SK-N-SH (cell line): ENCODE results near the gene MMS22L. TPM values are rescaled to one million over a fixed set of nuclear protein-coding genes. Genes with fewer than 3 reads are reported as not detected.

Experiments used
- CTCF ChIA-PET: fragments of 300-600, 350-600 bp; formaldehyde crosslinking; extraction: SDS; loops from one replicate; lab custom pipeline; 2021; lab: Yijun Ruan, JAX
- POLR2A ChIA-PET: fragments of 350-600 bp; sonication (Branson Sonifier 250); formaldehyde crosslinking; extraction: SDS; loops from one replicate; lab custom pipeline; 2020; ENCODE audit warnings: antibody characterized with exemption, inconsistent platforms; lab: Yijun Ruan, JAX
- DNase-seq: peaks from one replicate; pipeline ENCODE4 v3.0.0; 2012
- H2AFZ ChIP-seq: fragments of 200-600 bp; sonication (generic); 2 replicates; pipeline ENCODE4 v1.8.1; 2016; ENCODE audit warnings: antibody characterized with exemption, mild to moderate bottlenecking, low read depth
- H3F3A ChIP-seq: fragments of 200-600 bp; sonication (generic); replicated peaks from 2 replicates; pipeline ENCODE3; 2016; ENCODE audit warnings: antibody characterized with exemption, mild to moderate bottlenecking; ENCODE audit not compliant: insufficient read depth
- H3K27ac ChIP-seq, 2 experiments: fragments of 200-500 bp in 1 of 2; fragments of 200-600 bp in 1 of 2; sonication (Bioruptor generic) in 1 of 2; sonication (generic), shearing (Covaris generic) in 1 of 2; 2 replicates each; pipeline versions ENCODE4 v1.5.1 to v1.6.1; 2014 to 2016; ENCODE audit warnings: low read depth in 2 of 2, inconsistent platforms in 1 of 2, low read length in 1 of 2, mild to moderate bottlenecking in 1 of 2, mixed read lengths in 1 of 2
- H3K27me3 ChIP-seq: fragments of 200-600 bp; sonication (generic), shearing (Covaris generic); 2 replicates; pipeline ENCODE4 v1.6.1; 2016; ENCODE audit warnings: mixed run types; ENCODE audit not compliant: insufficient read depth
- H3K36me3 ChIP-seq, 2 experiments: fragments of 200-500 bp in 1 of 2; fragments of 200-600 bp in 1 of 2; sonication (Bioruptor generic) in 1 of 2; sonication (generic) in 1 of 2; replicated peaks in 1 of 2; 2 replicates each; pipeline versions ENCODE3 to v1.5.1; 2014 to 2016; ENCODE audit warnings: low read length in 1 of 2, mild to moderate bottlenecking in 1 of 2; ENCODE audit not compliant: insufficient read depth in 2 of 2, control insufficient read depth in 1 of 2
- H3K4me1 ChIP-seq, 2 experiments: fragments of 200-500 bp in 1 of 2; fragments of 200-600 bp in 1 of 2; sonication (Bioruptor generic) in 1 of 2; sonication (generic), shearing (Covaris generic) in 1 of 2; 2 replicates each; pipeline versions ENCODE4 v1.5.1 to v1.6.1; 2014 to 2016; ENCODE audit warnings: low read depth in 1 of 2, low read length in 1 of 2, mixed run types in 1 of 2; ENCODE audit not compliant: insufficient read depth in 2 of 2, control insufficient read depth in 1 of 2
- H3K4me2 ChIP-seq: fragments of 200-600 bp; sonication (generic), shearing (Covaris generic); 2 replicates; pipeline ENCODE4 v1.6.1; 2017; ENCODE audit warnings: mixed run types
- H3K4me3 ChIP-seq, 2 experiments: fragments of 200-500 bp in 1 of 2; fragments of 200-600 bp in 1 of 2; sonication (Bioruptor generic) in 1 of 2; sonication (generic), shearing (Covaris generic) in 1 of 2; 2 replicates each; pipeline versions ENCODE4 v1.5.1 to v1.8.1; 2014 to 2016; ENCODE audit warnings: low read depth in 2 of 2, inconsistent platforms in 1 of 2, low read length in 1 of 2, mild to moderate bottlenecking in 1 of 2, mixed read lengths in 1 of 2, moderate library complexity in 1 of 2
- H3K79me2 ChIP-seq: fragments of 200-600 bp; sonication (generic); 2 replicates; pipeline ENCODE4 v1.8.1; 2017; ENCODE audit warnings: mild to moderate bottlenecking; ENCODE audit not compliant: insufficient read depth
- H3K9ac ChIP-seq: fragments of 200-600 bp; sonication (generic); 2 replicates; pipeline ENCODE4 v1.6.1; 2017; ENCODE audit warnings: mixed run types
- H3K9me2 ChIP-seq: fragments of 200-600 bp; sonication (generic); 2 replicates; pipeline ENCODE4 v1.6.1; 2017; ENCODE audit warnings: mixed run types
- H3K9me3 ChIP-seq: fragments of 200-600 bp; sonication (generic); 2 replicates; pipeline ENCODE4 v1.6.1; 2017; ENCODE audit warnings: mixed run types, mild to moderate bottlenecking, moderate library complexity
- H4K20me1 ChIP-seq: fragments of 200-600 bp; sonication (generic); 2 replicates; pipeline ENCODE4 v1.6.1; 2017; ENCODE audit warnings: mild to moderate bottlenecking, mixed run types; ENCODE audit not compliant: insufficient read depth
- CHD2 ChIP-seq: fragments of 150-350 bp; IDR thresholded peaks from 2 replicates; pipeline ENCODE4 v1.6.1; 2018; ENCODE audit warnings: low read length; ENCODE audit not compliant: partially characterized antibody
- EP300 ChIP-seq, 2 experiments: IDR thresholded peaks; 2 replicates each; pipeline versions ENCODE4 v1.4.0 to v1.6.1; 2012; ENCODE audit warnings: borderline replicate concordance in 1 of 2, low read depth in 1 of 2, low read length in 1 of 2
- FOSL2 ChIP-seq: IDR thresholded peaks from 2 replicates; pipeline ENCODE4 v1.4.0; 2012; ENCODE audit warnings: low read depth, mild to moderate bottlenecking, moderate library complexity, borderline replicate concordance
- FOXJ3 ChIP-seq: sonication (generic); formaldehyde crosslinking; IDR thresholded peaks from 2 replicates; pipeline ENCODE4 v1.5.1; 2020; ENCODE audit warnings: mild to moderate bottlenecking, missing genetic modification reagents
- GABPA ChIP-seq: IDR thresholded peaks from 2 replicates; pipeline ENCODE4 v1.4.0; 2012; ENCODE audit warnings: low read depth, mild to moderate bottlenecking
- GATA2 ChIP-seq: sonication (generic); formaldehyde crosslinking; IDR thresholded peaks from 2 replicates; pipeline ENCODE4 v1.5.0; 2020; ENCODE audit warnings: mild to moderate bottlenecking, missing genetic modification reagents
- MAX ChIP-seq: IDR thresholded peaks from 2 replicates; pipeline ENCODE4 v1.4.0; 2012; ENCODE audit warnings: low read depth
- NFIC ChIP-seq: IDR thresholded peaks from 2 replicates; pipeline ENCODE4 v1.4.0; 2012; ENCODE audit warnings: borderline replicate concordance
- NRF1 ChIP-seq: IDR thresholded peaks from 2 replicates; pipeline ENCODE4 v1.6.1; 2012; ENCODE audit warnings: low read depth, mild to moderate bottlenecking, low read length
- RCOR1 ChIP-seq: fragments of 150-350 bp; IDR thresholded peaks from 2 replicates; pipeline ENCODE4 v1.6.1; 2017; ENCODE audit warnings: antibody characterized with exemption, low read length
- REST ChIP-seq: IDR thresholded peaks from 2 replicates; pipeline ENCODE4 v1.6.1; 2012; ENCODE audit warnings: mild to moderate bottlenecking, low read depth, low read length, moderate library complexity
- RFX5 ChIP-seq: IDR thresholded peaks from 2 replicates; pipeline ENCODE4 v1.6.1; 2012; ENCODE audit warnings: mild to moderate bottlenecking, improper control_type of control experiment, low read length
- RXRA ChIP-seq: IDR thresholded peaks from 2 replicates; pipeline ENCODE4 v1.4.0; 2012; ENCODE audit warnings: low read depth, mild to moderate bottlenecking, borderline replicate concordance
- TAF1 ChIP-seq: IDR thresholded peaks from 2 replicates; pipeline ENCODE4 v1.6.1; 2012; ENCODE audit warnings: low read depth, mild to moderate bottlenecking, low read length, moderate library complexity, borderline replicate concordance
- USF1 ChIP-seq: IDR thresholded peaks from 2 replicates; pipeline ENCODE4 v1.4.0; 2012; ENCODE audit warnings: low read depth, borderline replicate concordance
- USF2 ChIP-seq: fragments of 150-350 bp; IDR thresholded peaks from 2 replicates; pipeline ENCODE4 v1.6.1; 2017; ENCODE audit warnings: antibody characterized with exemption, low read length, low read depth, borderline replicate concordance
- YY1 ChIP-seq: IDR thresholded peaks from 2 replicates; pipeline ENCODE4 v1.4.0; 2012; ENCODE audit warnings: low read depth, mild to moderate bottlenecking
- WGBS: methylation state at CpG from one replicate; pipeline ENCODE4 v1.1.6; 2017; ENCODE audit warnings: low lambda C conversion rate; 5-methylcytosine and 5-hydroxymethylcytosine counted together
- polyA plus RNA-seq, 3 experiments: library from polyadenylated mRNA; depleted of rRNA; stranded (reverse); fragments of >200 nt; gene quantifications; 2 replicates each; pipeline ENCODE4 v1.2.3, GENCODE V29; 2012

Gene MMS22L
- polyA plus RNA-seq, 1 of the 3 experiments (the other 2 are of a cell fraction): 4.3 TPM

- Histone ChIP-seq H3F3A (no peaks in the 10 kb centered on the region), H3K4me1 (peaks cover 0 to 2% of the 10 kb centered on the region in 2 experiments; a peak in 2 of 4 replicates), H2AFZ (no peak overlapping the region), H3K9ac (no peak overlapping the region), H3K9me2 (no peaks in the 10 kb centered on the region; the same call in none of the 2 replicates), H3K4me2 (no peak overlapping the region), H3K4me3 (no peak overlapping the region), H3K79me2 (no peaks in the 10 kb centered on the region), H3K9me3 (no peaks in the 10 kb centered on the region), H3K27ac (no peak overlapping the region), H4K20me1 (no peaks in the 10 kb centered on the region), H3K27me3 (no peaks in the 10 kb centered on the region), H3K36me3 (peaks cover 3 to 6% of the 10 kb centered on the region in 2 experiments)
- no peak for DNase-seq
- no peak for TF ChIP-seq USF2
- no peak for TF ChIP-seq RCOR1
- no peak for TF ChIP-seq NFIC
- no peak for TF ChIP-seq REST
- POLR2A ChIA-PET: no interaction called here
- CTCF ChIA-PET: no interaction called here
Observed at GRCh38 chr6:97141756-97142155, 141.3 kb downstream of the MMS22L start.

GRCh38 chr6:97138581-97138980 is 144.4 kb downstream of the MMS22L start:
- Histone ChIP-seq H4K20me1 (no peaks in the 10 kb centered on the region), H3K27me3 (no peaks in the 10 kb centered on the region), H3K9me2 (no peaks in the 10 kb centered on the region; the same call in 1 of the 2 replicates), H3K9ac (no peak overlapping the region), H3F3A (no peaks in the 10 kb centered on the region), H3K27ac (no peak overlapping the region), H2AFZ (no peak overlapping the region), H3K79me2 (no peaks in the 10 kb centered on the region), H3K4me2 (no peak overlapping the region), H3K9me3 (no peaks in the 10 kb centered on the region), H3K4me3 (no peak overlapping the region), H3K4me1 (peaks cover 0 to 5% of the 10 kb centered on the region in 2 experiments; a peak in 2 of 4 replicates), H3K36me3 (no peaks in the 10 kb centered on the region)
- WGBS: 95% methylated on average over 1 of the region's 1 CpG
- no peak for DNase-seq
- CTCF ChIA-PET: interaction anchor here (0.8 to 1.7 kb wide), 3 partner anchors 10 to 26 kb away, joined by 3 to 7 read pairs (median 3); no protein-coding TSS in a partner anchor
- TF ChIP-seq FOSL2: no peak
- TF ChIP-seq NRF1: no peak
- TF ChIP-seq RXRA: no peak
- no peak for TF ChIP-seq TAF1
- no peak for TF ChIP-seq CHD2
- TF ChIP-seq EP300 (IDR thresholded peaks at IDR 0.05; ENCODE audit: borderline replicate concordance in 1 of 2, low read depth in 1 of 2, low read length in 1 of 2): no peak
- no peak for TF ChIP-seq FOXJ3 (CRISPR knock-in tag)
- TF ChIP-seq YY1: no peak
- no peak for TF ChIP-seq MAX
- TF ChIP-seq GABPA: no peak
- TF ChIP-seq RCOR1: no peak
- no peak for TF ChIP-seq GATA2 (CRISPR knock-in tag)
- TF ChIP-seq USF2: no peak
- no peak for TF ChIP-seq USF1
- TF ChIP-seq RFX5: no peak
- POLR2A ChIA-PET: no interaction called here
